GM12878 (cell line): ENCODE measurements around the gene PPP2R1A. TPM values are rescaled to one million over a fixed set of nuclear protein-coding genes. Genes with fewer than 3 reads are reported as not detected.

ENCODE experiments used
- ATAC-seq: fragments of 200-7000 bp; cut with Tn5 transposase; 3 replicates; pipeline ENCODE4 v1.9.1; 2020; ENCODE audit warnings: mild to moderate bottlenecking, moderate library complexity
- BruUV-seq: library from RNA; stranded (reverse); fragments of 400-500 nt; replicated peaks from 2 replicates; lab custom pipeline; 2021; lab: Mats Ljungman, UMichigan
- CTCF ChIA-PET: fragments of 300-600 bp; sonication (Branson Sonifier 250); formaldehyde crosslinking; extraction: SDS; loops from one replicate; lab custom pipeline; 2021; ENCODE audit warnings: inconsistent platforms; lab: Yijun Ruan, JAX
- POLR2A ChIA-PET: fragments of 350-600 bp; formaldehyde crosslinking; extraction: SDS; loops from one replicate; lab custom pipeline; 2021; ENCODE audit warnings: inconsistent platforms; lab: Charles Lee
- RAD21 ChIA-PET: fragments of 300-600 bp; sonication (Branson Sonifier 250); formaldehyde crosslinking; loops from one replicate; lab custom pipeline; 2023; ENCODE audit warnings: antibody characterized with exemption; ENCODE audit not compliant: unreplicated experiment; lab: Charles Lee
- SMC1A ChIA-PET: fragments of 300-600 bp; sonication (Branson Sonifier 250); formaldehyde crosslinking; loops from one replicate; lab custom pipeline; 2023; ENCODE audit not compliant: unreplicated experiment, uncharacterized antibody; lab: Charles Lee
- DNase-seq: peaks from one replicate; pipeline ENCODE4 v3.0.0-alpha.2; 2011; ENCODE audit warnings: low read depth, low spot score
- FAIRE-seq: peaks from 3 replicates; lab custom pipeline; 2011; peaks lifted over from hg19 to GRCh38; lab: Jason Lieb, UNC
- H2AFZ ChIP-seq: 2 replicates; pipeline ENCODE4 v1.6.0; 2011; ENCODE audit warnings: low read depth, low read length, control low read depth; ENCODE audit not compliant: control insufficient read depth
- H3K27ac ChIP-seq: 2 replicates; pipeline ENCODE4 v1.5.1; 2011; ENCODE audit warnings: control low read depth; ENCODE audit not compliant: control insufficient read depth, insufficient read depth
- H3K27me3 ChIP-seq, 2 experiments: replicated peaks in 1 of 2; 2 replicates each; pipeline versions ENCODE4 v1.6.0 to v1.6.1; 2011; ENCODE audit warnings: low read length in 1 of 2; ENCODE audit not compliant: control insufficient read depth in 2 of 2, insufficient read depth in 2 of 2
- H3K36me3 ChIP-seq, 2 experiments: 2 replicates each; pipeline ENCODE4 v1.5.1; 2011; ENCODE audit warnings: low read length in 1 of 2; ENCODE audit not compliant: control insufficient read depth in 2 of 2, insufficient read depth in 2 of 2
- H3K4me1 ChIP-seq: 2 replicates; pipeline ENCODE4 v1.6.1; 2011; ENCODE audit warnings: mild to moderate bottlenecking, low read length, moderate library complexity, mixed read lengths; ENCODE audit not compliant: control insufficient read depth, insufficient read depth
- H3K4me2 ChIP-seq: 2 replicates; pipeline ENCODE4 v1.6.0; 2011; ENCODE audit warnings: control low read depth; ENCODE audit not compliant: control insufficient read depth, insufficient read depth
- H3K4me3 ChIP-seq: fragments of 200-600 bp; sonication (generic); 2 replicates; pipeline ENCODE4 v1.5.1; 2016
- H3K79me2 ChIP-seq: 2 replicates; pipeline ENCODE4 v1.6.0; 2011; ENCODE audit warnings: low read length; ENCODE audit not compliant: control insufficient read depth, insufficient read depth
- H3K9ac ChIP-seq: 2 replicates; pipeline ENCODE4 v1.8.0; 2011; ENCODE audit warnings: low read length, control low read depth, mixed read lengths; ENCODE audit not compliant: control insufficient read depth, insufficient read depth
- H3K9me3 ChIP-seq: replicated peaks from 3 replicates; pipeline ENCODE4 v1.5.1; 2011; ENCODE audit warnings: mild to moderate bottlenecking, low read length; ENCODE audit not compliant: control insufficient read depth, insufficient read depth
- H4K20me1 ChIP-seq: 2 replicates; pipeline ENCODE4 v1.6.0; 2011; ENCODE audit not compliant: control insufficient read depth, insufficient read depth
- CBX5 ChIP-seq: sonication (generic); IDR thresholded peaks from 2 replicates; pipeline ENCODE4 v1.6.1; 2016; ENCODE audit warnings: low read depth, moderate library complexity, mild to moderate bottlenecking, inconsistent platforms
- HCFC1 ChIP-seq: fragments of 150-350 bp; IDR thresholded peaks from 2 replicates; pipeline ENCODE4 v1.6.1; 2014; ENCODE audit warnings: low read length
- IKZF1 ChIP-seq: fragments of 450-650 bp; conservative IDR thresholded peaks from 2 replicates; pipeline ENCODE4 v1.6.1; 2017; ENCODE audit warnings: antibody characterized with exemption, mild to moderate bottlenecking
- POLR2A ChIP-seq: IDR thresholded peaks from 2 replicates; pipeline ENCODE4 v1.6.1; 2011; ENCODE audit warnings: low read depth, mild to moderate bottlenecking, low read length
- WGBS: methylation state at CpG from one replicate; pipeline ENCODE4 v1.1.6; 2016; ENCODE audit warnings: low lambda C conversion rate; ENCODE audit not compliant: insufficient replicate concordance, insufficient coverage; ENCODE audit errors: missing lambda C conversion rate; 5-methylcytosine and 5-hydroxymethylcytosine counted together
- in situ Hi-C: fragments of 300-500 bp; cut with MboI; formaldehyde crosslinking; loops from 9 replicates; pipeline ENCODE4 v1.14.3; 2018; ENCODE audit warnings: mixed read lengths
- intact Hi-C: fragments of 100-400 bp; cut with micrococcal nuclease; formaldehyde crosslinking; loops from one replicate; pipeline ENCODE4 v1.14.2; 2022; ENCODE audit not compliant: unreplicated experiment
- polyA plus RNA-seq, 11 experiments: library from polyadenylated mRNA; depleted of rRNA in 4 of 11; unstranded in 6 of 11; stranded (reverse) in 5 of 11; fragments of >200 nt; fragmentation: Nextera tagmentation in 4 of 11; fragmentation: Illumina TruSeq in 1 of 11; extraction: Ambion mirVana in 4 of 11; extraction: Trizol in 1 of 11; gene quantifications; 1 replicate in 1 of 11; 2 replicates in 10 of 11; pipeline versions ENCODE4 v1.2.1 to v1.2.3, GENCODE V29; 2011 to 2016; ENCODE audit warnings: inconsistent platforms in 2 of 11, missing spikeins in 2 of 11, low read depth in 1 of 11
- total RNA-seq, 4 experiments: library from RNA; depleted of rRNA in 3 of 4; stranded (reverse); fragments of >200 nt in 3 of 4; fragmentation: Illumina TruSeq in 1 of 4; extraction: Trizol in 1 of 4; gene quantifications; 2 replicates each; pipeline versions ENCODE4 v1.2.1 to v1.2.3, GENCODE V29; 2013 to 2021
- TF ChIP-seq, protein P1 (sequence below): IDR thresholded peaks from 2 replicates; pipeline ENCODE4 v1.6.1; 2012; ENCODE audit warnings: improper control_type of control experiment, low read depth, low read length; ENCODE audit not compliant: insufficient replicate concordance

The PPP2R1A gene
- total and polyA plus RNA-seq, 10 of the 15 experiments (the other 5 are each of a cell fraction or from before 2014, with no cell fraction given), result 16.0 to 359 (median 140) TPM

DNA sequence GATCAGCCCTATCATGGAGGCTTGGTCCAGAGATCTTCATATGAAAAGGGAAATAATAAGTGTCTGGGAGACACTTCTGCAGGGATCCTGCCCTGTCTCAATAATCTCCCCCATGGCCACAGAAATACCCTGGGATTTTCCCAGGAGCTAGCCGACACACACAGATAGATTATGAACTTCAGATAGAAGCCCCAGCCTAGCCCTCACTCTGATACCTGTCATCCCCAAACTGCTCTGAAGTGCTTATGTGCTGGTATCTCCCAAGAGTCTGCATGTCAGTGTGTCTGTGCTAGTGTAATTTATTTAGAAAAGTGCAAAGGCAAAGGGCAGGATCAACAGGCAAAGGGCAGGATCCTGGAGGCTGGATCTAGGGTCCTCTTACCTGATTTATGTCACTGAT, 40.8 kb downstream of the PPP2R1A start (continued):
- TF ChIP-seq, protein P1, sequence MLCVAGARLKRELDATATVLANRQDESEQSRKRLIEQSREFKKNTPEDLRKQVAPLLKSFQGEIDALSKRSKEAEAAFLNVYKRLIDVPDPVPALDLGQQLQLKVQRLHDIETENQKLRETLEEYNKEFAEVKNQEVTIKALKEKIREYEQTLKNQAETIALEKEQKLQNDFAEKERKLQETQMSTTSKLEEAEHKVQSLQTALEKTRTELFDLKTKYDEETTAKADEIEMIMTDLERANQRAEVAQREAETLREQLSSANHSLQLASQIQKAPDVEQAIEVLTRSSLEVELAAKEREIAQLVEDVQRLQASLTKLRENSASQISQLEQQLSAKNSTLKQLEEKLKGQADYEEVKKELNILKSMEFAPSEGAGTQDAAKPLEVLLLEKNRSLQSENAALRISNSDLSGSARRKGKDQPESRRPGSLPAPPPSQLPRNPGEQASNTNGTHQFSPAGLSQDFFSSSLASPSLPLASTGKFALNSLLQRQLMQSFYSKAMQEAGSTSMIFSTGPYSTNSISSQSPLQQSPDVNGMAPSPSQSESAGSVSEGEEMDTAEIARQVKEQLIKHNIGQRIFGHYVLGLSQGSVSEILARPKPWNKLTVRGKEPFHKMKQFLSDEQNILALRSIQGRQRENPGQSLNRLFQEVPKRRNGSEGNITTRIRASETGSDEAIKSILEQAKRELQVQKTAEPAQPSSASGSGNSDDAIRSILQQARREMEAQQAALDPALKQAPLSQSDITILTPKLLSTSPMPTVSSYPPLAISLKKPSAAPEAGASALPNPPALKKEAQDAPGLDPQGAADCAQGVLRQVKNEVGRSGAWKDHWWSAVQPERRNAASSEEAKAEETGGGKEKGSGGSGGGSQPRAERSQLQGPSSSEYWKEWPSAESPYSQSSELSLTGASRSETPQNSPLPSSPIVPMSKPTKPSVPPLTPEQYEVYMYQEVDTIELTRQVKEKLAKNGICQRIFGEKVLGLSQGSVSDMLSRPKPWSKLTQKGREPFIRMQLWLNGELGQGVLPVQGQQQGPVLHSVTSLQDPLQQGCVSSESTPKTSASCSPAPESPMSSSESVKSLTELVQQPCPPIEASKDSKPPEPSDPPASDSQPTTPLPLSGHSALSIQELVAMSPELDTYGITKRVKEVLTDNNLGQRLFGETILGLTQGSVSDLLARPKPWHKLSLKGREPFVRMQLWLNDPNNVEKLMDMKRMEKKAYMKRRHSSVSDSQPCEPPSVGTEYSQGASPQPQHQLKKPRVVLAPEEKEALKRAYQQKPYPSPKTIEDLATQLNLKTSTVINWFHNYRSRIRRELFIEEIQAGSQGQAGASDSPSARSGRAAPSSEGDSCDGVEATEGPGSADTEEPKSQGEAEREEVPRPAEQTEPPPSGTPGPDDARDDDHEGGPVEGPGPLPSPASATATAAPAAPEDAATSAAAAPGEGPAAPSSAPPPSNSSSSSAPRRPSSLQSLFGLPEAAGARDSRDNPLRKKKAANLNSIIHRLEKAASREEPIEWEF, result no peak
- TF ChIP-seq HCFC1, result no peak

DNA sequence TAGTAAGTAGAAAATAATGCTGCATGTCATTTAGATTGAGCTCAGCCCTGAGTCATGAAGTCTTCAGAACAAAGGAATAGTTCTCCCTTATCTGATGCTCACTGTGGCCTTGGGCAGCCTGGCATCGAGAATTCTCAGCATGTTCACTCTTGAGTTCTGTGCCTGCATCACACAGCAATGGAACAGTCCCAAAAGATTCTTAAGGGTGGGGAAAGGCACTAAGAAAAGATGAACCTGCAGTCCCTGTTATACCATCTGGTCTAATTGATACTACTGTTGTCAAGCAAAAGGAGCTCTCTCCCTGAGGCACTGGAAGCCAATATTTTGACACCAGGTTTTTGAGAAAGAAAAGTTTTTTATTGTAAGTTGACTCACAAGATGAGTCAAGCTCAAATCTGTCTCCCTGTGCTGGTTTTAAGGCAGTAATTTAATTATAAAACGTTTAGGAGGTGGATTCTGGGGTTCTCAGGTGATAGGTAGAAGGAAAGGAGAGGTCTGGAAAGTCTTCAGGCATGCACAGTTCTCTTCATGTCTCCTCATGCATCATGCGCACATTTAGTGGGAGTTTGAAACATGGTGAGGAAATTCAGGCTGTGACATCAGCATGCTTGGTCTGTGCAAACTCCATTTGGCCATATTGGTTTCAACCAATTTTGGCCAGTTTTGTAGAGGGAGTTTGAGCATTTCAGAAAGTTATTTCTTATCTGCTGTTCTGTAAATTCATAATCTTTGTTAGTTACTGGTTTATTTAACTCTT, 41.5 kb downstream of the PPP2R1A start:
- CTCF ChIA-PET, result no interaction called here
- no peak; the same call in 2 of the 3 replicates for ATAC-seq

More for the DNA sequence above, 41.5 kb downstream of the PPP2R1A start:
- Histone ChIP-seq H3K27ac (no peak overlapping the region), H3K4me2 (no peak overlapping the region), H3K79me2 (no peaks in the 10 kb centered on the region), H3K9me3 (no peaks in the 10 kb centered on the region), H3K36me3 (peaks cover 7 to 23% of the 10 kb centered on the region in 2 experiments), H3K9ac (no peak overlapping the region), H4K20me1 (no peaks in the 10 kb centered on the region), H2AFZ (no peak overlapping the region), H3K4me3 (no peak overlapping the region), H3K27me3 (no peaks in the 10 kb centered on the region), H3K4me1 (no peaks in the 10 kb centered on the region)
- POLR2A ChIA-PET, result no interaction called here
- in situ Hi-C loops, result loop anchor here (5.0 kb wide), 1 partner anchor 89 kb away; no protein-coding TSS in a partner anchor
- RAD21 ChIA-PET, result interaction anchor here (1.0 kb wide), 1 partner anchor 574 kb away, joined by 3 read pairs; no protein-coding TSS in a partner anchor
- FAIRE-seq (no peak), DNase-seq (no peak)
- intact Hi-C loops, result no loop called here
- WGBS, result 90% methylated on average over 3 of the region's 3 CpGs
- SMC1A ChIA-PET, result interaction anchor here (1.8 to 2.4 kb wide), 2 partner anchors 42 to 60 kb away, joined by 4 to 5 read pairs; partner anchors contain the start of genes PPP2R1A and ZNF836
- TF ChIP-seq POLR2A (0 out of 2 replicates have a peak, but pooled peaks have one; percentile 30), CBX5 (no peak), IKZF1 (no peak)
- no TSS peak for BruUV-seq
